GM23338 (cell line): ENCODE measurements around the gene TMEM218.

Source experiments
- CREB1 ChIP-seq: fragments of 250-450 bp; sonication (Bioruptor Pico); IDR thresholded peaks from 2 replicates; pipeline ENCODE4 v1.5.0; 2020; ENCODE audit warnings: low read depth, mild to moderate bottlenecking, moderate library complexity
- CTCF ChIP-seq, 2 experiments: fragments of 200-600 bp in 1 of 2; sonication (generic) in 1 of 2; conservative IDR thresholded peaks; 2 replicates each; pipeline versions ENCODE4 v1.5.1 to v1.6.1; 2016 to 2017; ENCODE audit warnings: antibody characterized with exemption in 2 of 2, low read depth in 2 of 2, mild to moderate bottlenecking in 2 of 2, moderate library complexity in 1 of 2
- EZH2 ChIP-seq: fragments of 200-600 bp; sonication (generic); IDR thresholded peaks from one replicate; pipeline ENCODE4 v1.8.0; 2017; ENCODE audit warnings: antibody characterized with exemption, mild to moderate bottlenecking, low read depth; ENCODE audit not compliant: unreplicated experiment
- POLR2AphosphoS5 ChIP-seq: IDR thresholded peaks from 2 replicates; pipeline ENCODE4 v1.6.1; 2016; ENCODE audit warnings: antibody characterized with exemption, low read depth
- STAT1 ChIP-seq: IDR thresholded peaks from one replicate; pipeline ENCODE4 v1.6.1; 2016; ENCODE audit warnings: antibody characterized with exemption; ENCODE audit not compliant: unreplicated experiment
- ZNF331 ChIP-seq: fragments of 250-450 bp; sonication (Bioruptor Pico); IDR thresholded peaks from 2 replicates; pipeline ENCODE4 v1.5.0; 2020; ENCODE audit warnings: low read depth, mild to moderate bottlenecking, moderate library complexity
- TF ChIP-seq, protein P1 (sequence below): IDR thresholded peaks from one replicate; pipeline ENCODE4 v1.6.1; 2018; ENCODE audit warnings: antibody characterized with exemption; ENCODE audit not compliant: unreplicated experiment

- TF ChIP-seq CTCF (conservative IDR thresholded peaks at IDR 0.05; ENCODE audit: low read depth in 2 of 2), result peak in 1 of 2 experiments; percentile 24; a peak in 1 of 4 replicates
- TF ChIP-seq, protein P1, sequence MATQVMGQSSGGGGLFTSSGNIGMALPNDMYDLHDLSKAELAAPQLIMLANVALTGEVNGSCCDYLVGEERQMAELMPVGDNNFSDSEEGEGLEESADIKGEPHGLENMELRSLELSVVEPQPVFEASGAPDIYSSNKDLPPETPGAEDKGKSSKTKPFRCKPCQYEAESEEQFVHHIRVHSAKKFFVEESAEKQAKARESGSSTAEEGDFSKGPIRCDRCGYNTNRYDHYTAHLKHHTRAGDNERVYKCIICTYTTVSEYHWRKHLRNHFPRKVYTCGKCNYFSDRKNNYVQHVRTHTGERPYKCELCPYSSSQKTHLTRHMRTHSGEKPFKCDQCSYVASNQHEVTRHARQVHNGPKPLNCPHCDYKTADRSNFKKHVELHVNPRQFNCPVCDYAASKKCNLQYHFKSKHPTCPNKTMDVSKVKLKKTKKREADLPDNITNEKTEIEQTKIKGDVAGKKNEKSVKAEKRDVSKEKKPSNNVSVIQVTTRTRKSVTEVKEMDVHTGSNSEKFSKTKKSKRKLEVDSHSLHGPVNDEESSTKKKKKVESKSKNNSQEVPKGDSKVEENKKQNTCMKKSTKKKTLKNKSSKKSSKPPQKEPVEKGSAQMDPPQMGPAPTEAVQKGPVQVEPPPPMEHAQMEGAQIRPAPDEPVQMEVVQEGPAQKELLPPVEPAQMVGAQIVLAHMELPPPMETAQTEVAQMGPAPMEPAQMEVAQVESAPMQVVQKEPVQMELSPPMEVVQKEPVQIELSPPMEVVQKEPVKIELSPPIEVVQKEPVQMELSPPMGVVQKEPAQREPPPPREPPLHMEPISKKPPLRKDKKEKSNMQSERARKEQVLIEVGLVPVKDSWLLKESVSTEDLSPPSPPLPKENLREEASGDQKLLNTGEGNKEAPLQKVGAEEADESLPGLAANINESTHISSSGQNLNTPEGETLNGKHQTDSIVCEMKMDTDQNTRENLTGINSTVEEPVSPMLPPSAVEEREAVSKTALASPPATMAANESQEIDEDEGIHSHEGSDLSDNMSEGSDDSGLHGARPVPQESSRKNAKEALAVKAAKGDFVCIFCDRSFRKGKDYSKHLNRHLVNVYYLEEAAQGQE, result no peak
- no peak for TF ChIP-seq CREB1 (CRISPR knock-in tag)
- TF ChIP-seq POLR2AphosphoS5, result no peak
- no peak for TF ChIP-seq EZH2
- no peak for TF ChIP-seq ZNF331 (CRISPR knock-in tag)
- TF ChIP-seq STAT1, result no peak
Observed at GRCh38 chr11:125088576-125089455, 22.6 kb downstream of the TMEM218 start.
